Measurements from ENCODE around the gene TPD52L1. TPM values are rescaled to one million over a fixed set of nuclear protein-coding genes. Genes with fewer than 3 reads are reported as not detected.

The TPD52L1 gene
- total and polyA plus RNA-seq, 2 donors from 2014 or later, result 69.1 to 91.1 TPM

DNA sequence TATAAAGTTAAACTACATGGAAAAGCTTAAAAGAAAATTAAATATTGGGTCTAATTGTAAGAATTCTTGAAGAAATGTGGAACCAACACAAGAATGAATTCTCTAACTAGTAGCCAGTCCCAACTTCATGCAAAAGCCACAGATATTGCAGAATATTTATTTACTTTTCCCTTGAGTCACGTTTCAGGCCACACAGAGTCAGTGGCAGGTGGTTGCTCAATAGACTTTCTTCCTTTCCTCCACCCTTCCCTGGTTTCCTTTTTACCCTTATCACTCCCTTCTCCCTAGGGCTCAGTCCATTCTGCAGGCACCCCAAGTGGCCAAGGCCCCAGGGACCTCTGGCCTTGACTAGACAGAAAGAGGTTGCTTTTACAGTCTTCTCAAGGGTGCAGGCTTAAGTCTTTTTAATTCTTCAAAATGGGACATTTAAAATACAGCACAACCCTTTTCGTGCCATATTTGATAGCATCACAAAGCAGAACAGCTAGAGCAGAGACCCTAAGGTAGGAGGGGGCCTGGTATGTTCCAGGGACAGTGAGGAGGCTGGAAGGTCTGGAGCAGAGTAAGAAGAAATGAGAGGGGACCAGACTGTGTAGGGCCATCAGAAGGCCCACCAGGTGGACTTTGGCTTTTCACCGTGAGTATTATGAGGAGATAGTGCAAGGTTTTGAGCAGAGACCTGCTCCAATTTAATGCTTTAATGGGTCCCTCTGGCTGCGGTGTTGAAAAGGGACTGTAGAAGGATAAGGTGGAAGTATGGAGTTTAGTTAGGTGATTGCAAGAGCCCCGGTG lies 83.2 kb downstream of the TPD52L1 start:
- DNase-seq (no peak), FAIRE-seq (no peak)
- H3K9ac ChIP-seq (ENCODE audit: low read length in 3 of 3), result no peak overlapping the region
- H3K9me3 ChIP-seq (ENCODE audit: control insufficient read depth in 2 of 3, insufficient read depth in 1 of 3, low read length in 3 of 3), result no peaks in the 10 kb centered on the region
- H3K36me3 ChIP-seq (ENCODE audit: control insufficient read depth in 2 of 3, insufficient read depth in 3 of 3, low read length in 3 of 3), result no peaks in the 10 kb centered on the region
- no peak overlapping the region for H3K4me3 ChIP-seq (ENCODE audit: low read length in 3 of 3)
- H3K27ac ChIP-seq (ENCODE audit: low read depth in 2 of 2, low read length in 2 of 2), result no peak overlapping the region
- intact Hi-C loops (cut with DNase I), result no loop called here
- H3K27me3 ChIP-seq (ENCODE audit: control insufficient read depth, insufficient read depth, low read length), result no peaks in the 10 kb centered on the region
- no peak for TF ChIP-seq CTCF (IDR thresholded peaks at IDR 0.05; ENCODE audit: borderline replicate concordance, extremely low read depth, insufficient read depth)
- peaks cover 0 to 9% (median 5%) of the 10 kb centered on the region in 3 donors for H3K4me1 ChIP-seq (ENCODE audit: control insufficient read depth in 2 of 3, insufficient read depth in 2 of 3, low read depth in 1 of 3, low read length in 3 of 3)

DNA sequence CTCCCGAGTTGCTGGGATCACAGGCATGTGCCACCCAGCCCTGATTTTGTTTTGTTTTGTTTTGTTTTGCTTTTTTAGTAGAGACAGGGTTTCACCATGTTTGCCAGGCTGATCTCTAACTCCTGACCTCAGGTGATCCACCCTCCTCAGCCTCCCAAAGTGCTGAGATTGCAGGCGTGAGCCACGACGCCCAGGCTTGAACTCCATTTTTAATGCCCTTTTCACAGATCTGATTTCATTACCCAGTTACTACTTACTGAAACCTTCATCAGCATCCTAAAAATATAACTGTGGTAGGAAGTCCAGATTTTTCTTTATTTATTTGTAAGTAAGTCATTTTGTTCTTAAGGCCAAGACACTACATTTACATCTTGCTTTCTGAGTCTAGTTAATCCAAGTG lies 84.2 kb downstream of the TPD52L1 start:
- peaks cover 0 to 9% (median 5%) of the 10 kb centered on the region in 3 donors for H3K4me1 ChIP-seq (ENCODE audit: control insufficient read depth in 2 of 3, insufficient read depth in 2 of 3, low read depth in 1 of 3, low read length in 3 of 3)
- no peaks in the 10 kb centered on the region for H3K36me3 ChIP-seq (ENCODE audit: control insufficient read depth in 2 of 3, insufficient read depth in 3 of 3, low read length in 3 of 3)
- no peak overlapping the region for H3K4me3 ChIP-seq (ENCODE audit: low read length in 3 of 3)
- H3K27me3 ChIP-seq (ENCODE audit: control insufficient read depth, insufficient read depth, low read length), result no peaks in the 10 kb centered on the region
- TF ChIP-seq CTCF (IDR thresholded peaks at IDR 0.05; ENCODE audit: borderline replicate concordance, extremely low read depth, insufficient read depth), result no peak
- intact Hi-C loops (cut with DNase I), result no loop called here
- no peak overlapping the region for H3K9ac ChIP-seq (ENCODE audit: low read length in 3 of 3)
- FAIRE-seq (no peak), DNase-seq (no peak)
- no peaks in the 10 kb centered on the region for H3K9me3 ChIP-seq (ENCODE audit: control insufficient read depth in 2 of 3, insufficient read depth in 1 of 3, low read length in 3 of 3)
- H3K27ac ChIP-seq (ENCODE audit: low read depth in 2 of 2, low read length in 2 of 2), result no peak overlapping the region

GRCh38 chr6:125245109-125245508 lies 91.5 kb downstream of the TPD52L1 start:
- Histone ChIP-seq H3K9ac (ENCODE audit: low read length in 3 of 3) (no peak overlapping the region), H3K9me3 (ENCODE audit: control insufficient read depth in 2 of 3, insufficient read depth in 1 of 3, low read length in 3 of 3) (no peaks in the 10 kb centered on the region), H3K4me3 (ENCODE audit: low read length in 3 of 3) (no peak overlapping the region), H3K27ac (ENCODE audit: low read depth in 2 of 2, low read length in 2 of 2) (no peak overlapping the region), H3K36me3 (ENCODE audit: control insufficient read depth in 2 of 3, insufficient read depth in 3 of 3, low read length in 3 of 3) (no peaks in the 10 kb centered on the region), H3K27me3 (ENCODE audit: control insufficient read depth, insufficient read depth, low read length) (no peaks in the 10 kb centered on the region), H3K4me1 (ENCODE audit: control insufficient read depth in 2 of 3, insufficient read depth in 2 of 3, low read depth in 1 of 3, low read length in 3 of 3) (peaks cover 0 to 2% (median 0%) of the 10 kb centered on the region in 3 donors)
- FAIRE-seq (no peak), DNase-seq (no peak)
- TF ChIP-seq CTCF (IDR thresholded peaks at IDR 0.05; ENCODE audit: borderline replicate concordance, extremely low read depth, insufficient read depth), result no peak
- intact Hi-C loops (cut with DNase I), result no loop called here
